Osteoblast (primary cell): ENCODE measurements around the gene SLC38A1. TPM values are rescaled to one million over a fixed set of nuclear protein-coding genes. Genes with fewer than 3 reads are reported as not detected.
"Not testable (repeated sequence)": the region's sequence is repeated elsewhere in the genome, so short reads cannot be mapped to it uniquely, and the experiment has no call there.

Experiments
- DNase-seq: peaks from one replicate; pipeline ENCODE4 v3.0.0; 2011; ENCODE audit warnings: low spot score, mixed read lengths; ENCODE audit not compliant: insufficient read length; ENCODE audit errors: missing footprints
- H2AFZ ChIP-seq: 2 replicates; pipeline ENCODE4 v1.6.0; 2011; ENCODE audit warnings: mild to moderate bottlenecking, low read length
- H3K27ac ChIP-seq: 2 replicates; pipeline ENCODE4 v1.5.1; 2011; ENCODE audit warnings: mild to moderate bottlenecking, low read depth, low read length, moderate library complexity
- H3K27me3 ChIP-seq: 2 replicates; pipeline ENCODE4 v1.6.0; 2012; ENCODE audit warnings: mild to moderate bottlenecking, control low read depth, inconsistent platforms, low read length, moderate library complexity; ENCODE audit not compliant: insufficient read depth
- H3K36me3 ChIP-seq: 2 replicates; pipeline ENCODE4 v1.5.1; 2011; ENCODE audit warnings: mild to moderate bottlenecking, low read length, control low read depth, moderate library complexity; ENCODE audit not compliant: insufficient read depth
- H3K4me1 ChIP-seq: 2 replicates; pipeline ENCODE4 v1.5.1; 2011; ENCODE audit warnings: mild to moderate bottlenecking, low read length, control low read depth, moderate library complexity; ENCODE audit not compliant: insufficient read depth
- H3K4me2 ChIP-seq: 2 replicates; pipeline ENCODE4 v1.6.0; 2011; ENCODE audit warnings: mild to moderate bottlenecking, low read length; ENCODE audit not compliant: insufficient read depth
- H3K4me3 ChIP-seq: fragments of 200-600 bp; sonication (generic); 3 replicates; pipeline ENCODE4 v1.5.1; 2012; ENCODE audit warnings: mild to moderate bottlenecking, low read length, inconsistent platforms; ENCODE audit not compliant: insufficient read depth
- H3K79me2 ChIP-seq: 2 replicates; pipeline ENCODE4 v1.6.0; 2012; ENCODE audit warnings: mild to moderate bottlenecking, low read length, control low read depth, inconsistent platforms; ENCODE audit not compliant: insufficient read depth
- H3K9me3 ChIP-seq: 2 replicates; pipeline ENCODE4 v1.5.1; 2011; ENCODE audit warnings: low read depth, low read length, control low read depth
- H4K20me1 ChIP-seq: 2 replicates; pipeline ENCODE4 v1.6.0; 2012; ENCODE audit warnings: mild to moderate bottlenecking, low read length, control low read depth; ENCODE audit not compliant: insufficient read depth
- total RNA-seq: library from RNA; depleted of rRNA; stranded (reverse); fragments of >200 nt; gene quantifications from 2 replicates; pipeline ENCODE4 v1.2.3, GENCODE V29; 2012
- TF ChIP-seq, protein P1 (sequence below): IDR thresholded peaks from 2 replicates; pipeline ENCODE4 v1.5.1; 2011; ENCODE audit warnings: mild to moderate bottlenecking, low read depth, low read length, moderate library complexity; ENCODE audit errors: extremely low read depth

SLC38A1 gene
- total RNA-seq, 1 donor: 29.7 TPM

- DNase-seq: no peak
- Histone ChIP-seq H3K27me3 (no peaks in the 10 kb centered on the region), H3K4me1 (no peaks in the 10 kb centered on the region), H3K79me2 (no peaks in the 10 kb centered on the region), H3K27ac (no peak overlapping the region), H2AFZ (no peak overlapping the region), H4K20me1 (no peaks in the 10 kb centered on the region), H3K9me3 (no peaks in the 10 kb centered on the region), H3K4me2 (no peak overlapping the region), H3K36me3 (no peaks in the 10 kb centered on the region), H3K4me3 (no peak overlapping the region)
- TF ChIP-seq, protein P1, sequence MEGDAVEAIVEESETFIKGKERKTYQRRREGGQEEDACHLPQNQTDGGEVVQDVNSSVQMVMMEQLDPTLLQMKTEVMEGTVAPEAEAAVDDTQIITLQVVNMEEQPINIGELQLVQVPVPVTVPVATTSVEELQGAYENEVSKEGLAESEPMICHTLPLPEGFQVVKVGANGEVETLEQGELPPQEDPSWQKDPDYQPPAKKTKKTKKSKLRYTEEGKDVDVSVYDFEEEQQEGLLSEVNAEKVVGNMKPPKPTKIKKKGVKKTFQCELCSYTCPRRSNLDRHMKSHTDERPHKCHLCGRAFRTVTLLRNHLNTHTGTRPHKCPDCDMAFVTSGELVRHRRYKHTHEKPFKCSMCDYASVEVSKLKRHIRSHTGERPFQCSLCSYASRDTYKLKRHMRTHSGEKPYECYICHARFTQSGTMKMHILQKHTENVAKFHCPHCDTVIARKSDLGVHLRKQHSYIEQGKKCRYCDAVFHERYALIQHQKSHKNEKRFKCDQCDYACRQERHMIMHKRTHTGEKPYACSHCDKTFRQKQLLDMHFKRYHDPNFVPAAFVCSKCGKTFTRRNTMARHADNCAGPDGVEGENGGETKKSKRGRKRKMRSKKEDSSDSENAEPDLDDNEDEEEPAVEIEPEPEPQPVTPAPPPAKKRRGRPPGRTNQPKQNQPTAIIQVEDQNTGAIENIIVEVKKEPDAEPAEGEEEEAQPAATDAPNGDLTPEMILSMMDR: no peak
Observed at GRCh38 chr12:46198913-46199312, 69.9 kb downstream of the SLC38A1 start.

GRCh38 chr12:46197883-46198282, 71.0 kb downstream of the SLC38A1 start:
- Histone ChIP-seq H2AFZ (no peak overlapping the region), H3K4me1 (no peaks in the 10 kb centered on the region), H3K79me2 (no peaks in the 10 kb centered on the region), H3K4me2 (no peak overlapping the region), H3K9me3 (no peaks in the 10 kb centered on the region), H3K27me3 (no peaks in the 10 kb centered on the region), H4K20me1 (no peaks in the 10 kb centered on the region), H3K4me3 (no peak overlapping the region), H3K27ac (no peak overlapping the region), H3K36me3 (no peaks in the 10 kb centered on the region)
- no peak for DNase-seq
- TF ChIP-seq, protein P1: no peak

GRCh38 chr12:46190533-46190932, 78.3 kb downstream of the SLC38A1 start:
- H3K36me3 ChIP-seq, H2AFZ ChIP-seq, H3K27me3 ChIP-seq, DNase-seq, H4K20me1 ChIP-seq, H3K79me2 ChIP-seq, H3K27ac ChIP-seq, H3K4me1 ChIP-seq, H3K4me3 ChIP-seq, H3K4me2 ChIP-seq, H3K9me3 ChIP-seq: not testable (repeated sequence)

GRCh38 chr12:46188170-46188569, 80.7 kb downstream of the SLC38A1 start:
- no peak overlapping the region for H2AFZ ChIP-seq
- H3K36me3 ChIP-seq: no peaks in the 10 kb centered on the region
- no peak overlapping the region for H3K4me3 ChIP-seq
- no peak for DNase-seq
- peaks cover 17% of the 10 kb centered on the region for H3K27me3 ChIP-seq
- TF ChIP-seq, protein P1: no peak
- H4K20me1 ChIP-seq: no peaks in the 10 kb centered on the region
- peaks cover 6% of the 10 kb centered on the region for H3K4me1 ChIP-seq
- H3K4me2 ChIP-seq: no peak overlapping the region
- H3K79me2 ChIP-seq: no peaks in the 10 kb centered on the region
- H3K9me3 ChIP-seq: no peaks in the 10 kb centered on the region
- no peak overlapping the region for H3K27ac ChIP-seq

GRCh38 chr12:46187023-46187422, 81.8 kb downstream of the SLC38A1 start:
- no peak overlapping the region for H3K27ac ChIP-seq
- no peak for DNase-seq
- H3K4me2 ChIP-seq: no peak overlapping the region
- no peak overlapping the region for H2AFZ ChIP-seq
- H3K4me3 ChIP-seq: no peak overlapping the region
- peaks cover 17% of the 10 kb centered on the region for H3K27me3 ChIP-seq
- H4K20me1 ChIP-seq: no peaks in the 10 kb centered on the region
- no peaks in the 10 kb centered on the region for H3K79me2 ChIP-seq
- no peaks in the 10 kb centered on the region for H3K9me3 ChIP-seq
- TF ChIP-seq, protein P1: no peak
- H3K4me1 ChIP-seq: peaks cover 6% of the 10 kb centered on the region
- H3K36me3 ChIP-seq: no peaks in the 10 kb centered on the region
